ENCODE results near the gene THEM4.
"Not testable (repeated sequence)": the region's sequence is repeated elsewhere in the genome, so short reads cannot be mapped to it uniquely, and the experiment has no call there.

THEM4 gene

DNA sequence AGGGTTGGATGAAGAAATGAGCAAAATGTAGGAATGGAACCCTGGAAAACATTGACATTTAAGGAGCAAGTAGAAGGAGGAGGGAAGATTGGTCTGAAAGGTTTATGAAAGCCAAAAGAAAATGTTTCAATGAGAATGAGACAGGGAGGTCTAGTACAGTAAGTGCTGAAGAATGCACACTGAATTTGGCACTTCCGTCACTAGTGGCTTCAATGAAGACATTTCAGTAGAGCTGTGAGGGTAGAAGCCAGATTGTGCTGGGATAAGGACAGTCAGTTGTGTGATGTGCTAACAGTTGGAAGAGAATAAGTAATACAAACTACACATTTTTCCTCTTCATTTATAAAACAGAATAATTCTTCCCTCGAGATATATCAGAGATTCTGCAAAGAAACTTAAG is 17.1 kb downstream of the THEM4 start:
- no peak for DNase-seq

DNA sequence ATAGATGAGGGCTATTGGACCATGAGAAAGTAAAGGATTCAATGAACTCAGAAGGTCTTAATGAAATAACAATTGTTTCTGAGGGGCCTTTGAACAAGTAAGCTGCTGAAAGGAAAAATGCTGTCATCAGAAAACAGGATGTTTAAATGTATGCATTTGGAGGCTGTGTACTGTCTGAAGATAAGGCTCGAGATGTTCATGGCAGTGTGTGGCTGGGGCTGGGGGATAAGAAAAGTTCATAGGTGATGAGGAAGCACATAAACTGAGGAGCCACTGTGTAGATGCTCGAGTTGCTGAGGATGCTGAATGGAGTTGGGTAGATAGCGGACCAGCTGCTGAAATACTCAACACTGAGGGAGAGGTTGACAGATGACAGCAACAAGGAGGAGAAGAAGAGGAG is 17.8 kb downstream of the THEM4 start:
- no peak for DNase-seq

DNA sequence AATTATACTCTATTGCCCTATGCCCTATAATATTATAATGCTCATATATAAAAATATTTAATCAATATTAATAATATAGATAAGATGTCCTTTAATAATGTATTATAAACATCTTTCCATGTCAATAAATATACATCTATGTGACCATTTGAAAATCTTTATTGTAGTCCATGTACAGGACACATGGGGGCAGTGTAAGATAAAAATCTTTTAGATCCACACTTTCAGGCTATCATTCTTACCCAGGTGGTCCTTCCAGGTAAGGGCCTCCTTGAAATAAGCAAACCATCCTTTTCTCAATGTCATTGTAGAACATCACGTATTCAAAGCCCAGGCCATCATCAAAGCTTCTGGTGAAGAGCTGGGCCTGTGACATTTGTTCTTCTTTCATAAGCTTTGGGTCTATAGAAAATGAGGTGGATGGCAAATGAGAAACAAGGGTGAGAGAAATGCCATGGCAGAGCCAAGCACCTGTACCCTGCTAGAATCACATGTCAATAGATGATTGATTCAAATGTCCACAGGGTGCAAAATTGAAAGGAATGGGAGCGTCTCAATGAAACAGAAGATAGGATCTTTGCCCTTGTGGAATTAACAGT is 20.2 kb downstream of the THEM4 start:
- DNase-seq: no peak

DNA sequence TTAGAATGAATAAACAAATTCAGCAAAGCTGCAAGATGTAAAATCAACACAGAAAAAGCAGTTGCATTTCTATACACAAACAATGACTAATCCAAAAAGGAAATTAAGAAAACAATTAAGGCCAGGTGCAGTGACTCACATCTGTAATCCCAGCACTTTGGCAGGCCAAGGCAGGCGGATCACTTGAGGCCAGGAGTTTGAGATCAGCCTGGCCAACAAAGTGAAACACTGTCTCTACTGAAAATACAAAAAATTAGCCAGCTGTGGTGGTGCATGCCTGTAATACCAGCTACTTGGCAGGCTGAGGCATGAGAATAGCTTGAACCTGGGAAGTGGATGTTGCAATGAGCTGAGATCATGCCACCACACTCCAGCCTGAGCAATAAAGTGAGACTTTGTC is 22.3 kb downstream of the THEM4 start:
- no peak for DNase-seq

DNA sequence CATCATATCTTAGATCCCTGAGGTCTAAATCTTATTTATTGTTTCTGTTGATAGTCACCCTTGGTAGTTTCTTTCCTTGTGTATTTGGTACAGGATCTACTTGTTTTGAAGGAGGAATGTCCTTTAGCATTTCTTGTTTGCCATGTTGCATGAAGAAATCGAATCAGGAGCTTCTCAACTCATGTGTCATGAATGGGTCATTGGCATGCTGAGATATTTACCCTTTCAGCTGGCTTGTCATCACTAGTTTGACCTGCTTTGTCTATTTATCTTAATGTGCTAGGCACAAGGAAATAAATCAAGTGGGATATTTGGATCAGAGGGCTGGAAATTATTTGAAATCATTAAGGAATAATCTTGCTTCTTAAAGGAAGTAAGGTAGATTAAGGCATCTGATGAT is 23.8 kb downstream of the THEM4 start:
- no peak for DNase-seq

DNA sequence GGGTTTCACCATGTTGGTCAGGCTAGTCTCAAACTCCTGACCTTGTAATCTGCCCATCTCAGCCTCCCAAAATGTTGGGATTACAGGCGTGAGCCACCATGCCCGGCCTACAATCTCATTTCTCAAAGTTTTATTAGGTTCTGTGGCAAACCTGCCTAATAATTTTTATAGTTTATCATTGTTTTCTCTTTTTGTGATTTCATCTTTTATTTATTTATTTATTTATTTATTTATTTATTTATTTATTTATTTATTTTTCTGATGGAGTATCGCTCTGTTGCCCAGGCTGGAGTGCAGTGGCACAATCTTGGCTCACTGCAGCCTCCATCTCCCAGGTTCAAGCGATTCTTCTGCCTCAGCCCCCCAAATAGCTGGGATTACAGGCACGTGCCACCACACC is 24.4 kb downstream of the THEM4 start:
- not testable (repeated sequence) for DNase-seq

DNA sequence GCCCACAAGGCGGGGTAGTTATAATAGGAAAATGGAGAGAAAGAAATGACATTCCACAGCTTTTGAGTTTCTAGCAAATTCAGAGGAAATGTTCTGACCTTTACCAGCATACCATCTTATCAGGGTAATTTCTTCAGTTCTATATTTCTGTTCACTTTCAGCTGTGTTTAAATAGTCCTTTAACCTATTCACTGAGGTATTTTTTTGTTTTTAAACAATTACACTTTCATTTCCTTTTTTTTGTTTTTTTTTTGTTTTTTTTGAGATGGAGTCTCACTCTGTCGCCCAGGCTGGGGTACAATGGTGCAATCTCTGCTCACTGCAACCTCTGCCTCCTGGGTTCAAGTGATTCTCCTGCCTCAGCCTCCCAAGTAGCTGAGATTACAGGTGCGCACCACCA is 24.9 kb downstream of the THEM4 start:
- not testable (repeated sequence) for DNase-seq

DNA sequence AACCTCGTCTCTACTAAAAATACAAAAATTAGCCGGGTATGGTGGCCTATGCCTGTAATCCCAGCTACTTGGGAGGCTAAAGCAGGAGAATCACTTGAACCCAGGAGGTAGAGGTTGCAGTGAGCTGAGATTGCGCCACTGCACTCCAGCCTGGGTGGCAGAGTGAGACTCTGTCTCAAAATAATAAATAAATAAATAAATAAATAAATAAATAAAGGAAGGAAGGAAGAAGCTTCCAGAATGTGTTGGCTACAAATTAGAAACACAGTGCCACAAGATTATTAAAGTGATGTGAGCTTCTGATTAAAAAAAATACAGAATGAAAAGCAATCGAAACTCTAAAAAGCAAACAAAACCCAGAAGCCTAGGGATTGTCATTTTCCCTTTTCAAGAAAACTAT is 25.4 kb downstream of the THEM4 start:
- DNase-seq: not testable (repeated sequence)

DNA sequence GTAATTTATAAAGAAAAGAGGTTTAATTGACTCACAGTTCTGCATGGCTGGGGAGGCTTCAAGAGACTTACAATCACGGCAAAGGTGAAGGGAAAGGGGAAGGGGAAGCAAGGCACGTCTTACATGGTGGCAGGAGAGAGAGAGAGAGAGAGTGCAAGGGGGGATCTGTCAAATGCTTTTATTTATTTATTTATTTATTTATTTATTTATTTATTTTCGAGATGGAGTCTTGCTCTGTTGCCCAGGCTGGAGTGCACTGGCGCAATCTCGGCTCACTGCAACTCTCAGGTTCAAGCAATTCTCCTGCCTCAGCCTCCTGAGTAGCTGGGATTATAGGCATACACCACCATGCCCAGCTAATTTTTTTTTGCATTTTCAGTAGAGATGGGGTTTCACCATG is 26.4 kb downstream of the THEM4 start:
- not testable (repeated sequence) for DNase-seq

DNA sequence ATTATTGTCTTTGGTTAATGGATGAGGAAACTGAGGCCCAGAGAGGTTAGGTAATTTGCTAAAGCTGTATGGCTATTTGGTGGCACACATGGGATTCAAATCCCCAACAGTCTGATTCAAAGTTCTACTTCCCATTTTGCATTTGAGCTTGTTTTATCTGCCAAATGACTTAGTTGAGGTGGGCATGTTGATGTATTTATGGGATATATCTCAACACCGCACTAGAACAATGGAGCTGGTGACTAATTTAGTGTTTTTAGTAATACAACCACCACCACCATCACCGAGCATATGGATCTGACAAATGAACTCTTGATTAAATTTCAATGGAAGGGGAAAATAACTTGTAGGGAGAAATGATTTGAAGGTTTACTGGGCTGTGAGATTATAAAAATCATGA is 26.8 kb downstream of the THEM4 start:
- DNase-seq: no peak

DNA sequence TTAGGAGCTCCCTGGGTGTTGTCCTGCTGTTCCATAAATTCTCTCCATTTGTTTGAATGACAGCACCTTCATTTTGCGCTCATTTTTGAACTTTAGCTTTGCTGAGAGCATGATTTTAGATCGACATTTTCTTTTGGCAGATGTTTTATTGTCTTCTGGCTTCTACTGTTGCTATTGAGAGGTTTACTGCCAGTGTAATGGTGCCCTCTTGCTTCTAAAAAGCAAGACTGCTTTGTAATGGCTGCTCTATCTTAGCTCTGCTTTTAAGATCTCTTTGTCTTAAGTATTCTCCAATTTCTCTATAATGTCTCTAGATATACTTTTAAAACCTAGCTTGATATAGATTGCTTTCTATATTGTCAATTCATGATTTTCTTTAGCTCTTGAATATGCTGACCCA is 27.8 kb downstream of the THEM4 start:
- DNase-seq: no peak

DNA sequence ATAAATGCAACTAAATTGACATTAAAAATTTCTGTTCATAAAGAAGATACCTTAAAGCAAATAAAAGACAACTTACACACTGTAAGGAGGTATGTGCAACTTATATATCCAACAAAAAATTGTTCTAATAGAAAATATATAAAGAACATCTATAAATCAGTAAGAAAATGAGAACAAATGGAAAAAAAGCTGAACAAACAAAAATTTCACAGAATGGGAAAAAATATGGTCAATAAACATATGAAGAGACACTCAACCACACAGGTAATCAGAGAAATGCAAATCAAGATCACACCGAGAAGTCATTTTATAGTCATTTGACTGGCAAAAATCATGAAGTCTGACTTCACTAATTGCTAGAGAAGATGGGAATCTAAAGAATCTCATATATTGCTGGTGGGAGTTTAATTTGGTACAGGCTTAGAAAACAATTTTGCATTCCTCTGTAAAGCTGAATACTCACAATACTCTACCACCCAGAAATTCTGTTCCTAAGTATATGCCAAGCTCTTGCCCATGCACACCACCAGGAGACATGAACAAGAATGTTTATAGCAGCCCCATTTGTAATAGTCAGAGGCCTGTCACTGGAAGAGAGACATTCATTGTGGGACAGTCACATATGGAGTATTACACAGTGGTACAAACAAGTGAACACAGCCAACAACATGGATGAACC is 33.8 kb downstream of the THEM4 start:
- DNase-seq: no peak

DNA sequence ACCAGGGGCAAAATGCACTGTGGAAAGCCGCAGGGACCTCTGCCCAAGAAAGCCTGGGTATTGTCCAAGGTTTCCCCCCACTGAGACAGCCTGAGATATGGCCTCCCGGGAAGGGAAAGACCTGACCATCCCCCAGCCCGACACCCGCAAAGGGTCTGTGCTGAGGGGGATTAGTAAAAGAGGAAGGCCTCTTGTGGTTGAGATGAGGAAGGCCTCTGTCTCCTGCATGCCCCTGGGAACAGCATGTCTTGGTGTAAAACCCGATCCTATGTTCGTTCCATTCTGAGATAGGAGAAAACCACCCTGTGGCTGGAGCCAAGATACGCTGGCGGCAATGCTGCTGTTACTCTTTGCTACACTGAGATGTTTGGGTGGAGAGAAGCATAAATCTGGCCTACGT is 36.5 kb downstream of the THEM4 start:
- not testable (repeated sequence) for DNase-seq

DNA sequence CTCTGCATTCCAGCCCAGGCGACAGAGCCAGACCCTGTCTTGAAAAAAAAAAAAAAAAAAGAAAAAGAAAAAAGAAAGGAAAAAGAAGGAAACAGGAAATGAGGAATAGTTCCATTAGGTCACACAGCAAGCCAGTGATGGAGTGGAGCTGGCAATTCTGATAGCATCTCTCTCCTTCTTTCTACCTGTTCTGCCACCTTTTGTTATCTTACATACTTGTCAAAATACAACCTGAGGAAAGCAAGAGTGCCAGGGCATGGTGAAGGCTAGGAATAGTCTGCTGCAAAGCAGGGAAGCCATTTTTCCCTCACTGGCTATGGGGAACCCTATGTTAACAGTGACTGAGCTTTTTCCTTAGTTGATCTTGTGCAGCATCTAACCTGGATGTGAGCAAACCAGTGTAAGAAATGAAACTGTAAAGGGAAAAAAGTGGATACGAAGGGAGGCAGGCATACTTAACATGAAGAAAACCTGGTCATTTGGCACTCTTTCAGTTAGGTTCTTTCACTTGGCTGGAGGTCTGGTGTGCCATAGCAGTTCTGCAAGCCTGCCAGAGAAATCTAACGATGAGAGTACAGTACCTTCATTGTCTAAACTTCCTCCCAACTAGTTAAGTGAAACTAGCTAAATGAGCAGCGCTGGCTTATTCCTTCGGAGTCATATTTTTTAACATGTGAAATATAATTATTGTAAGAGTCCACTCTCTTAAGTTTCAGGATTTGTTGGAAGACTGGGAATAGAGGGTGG is 37.9 kb downstream of the THEM4 start:
- no peak for DNase-seq

DNA sequence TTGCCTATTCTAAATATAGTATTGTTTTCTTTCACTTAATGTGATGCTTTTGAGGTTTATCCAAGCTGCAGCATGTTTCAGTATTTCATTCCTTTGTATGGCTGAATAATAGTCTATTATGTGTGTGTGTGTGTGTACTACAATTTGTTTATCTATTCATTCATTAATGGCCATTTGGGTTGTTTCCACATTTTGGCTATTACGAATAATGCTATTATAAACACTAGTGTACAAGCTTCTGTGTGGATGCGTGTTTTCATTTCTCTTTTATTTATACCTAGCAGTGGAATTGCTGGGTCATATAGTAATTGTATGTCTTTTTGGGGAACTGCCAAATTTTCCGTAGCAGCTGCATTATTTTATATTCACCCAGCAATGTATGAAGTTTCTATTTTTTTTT is 40.8 kb downstream of the THEM4 start:
- no peak for DNase-seq

DNA sequence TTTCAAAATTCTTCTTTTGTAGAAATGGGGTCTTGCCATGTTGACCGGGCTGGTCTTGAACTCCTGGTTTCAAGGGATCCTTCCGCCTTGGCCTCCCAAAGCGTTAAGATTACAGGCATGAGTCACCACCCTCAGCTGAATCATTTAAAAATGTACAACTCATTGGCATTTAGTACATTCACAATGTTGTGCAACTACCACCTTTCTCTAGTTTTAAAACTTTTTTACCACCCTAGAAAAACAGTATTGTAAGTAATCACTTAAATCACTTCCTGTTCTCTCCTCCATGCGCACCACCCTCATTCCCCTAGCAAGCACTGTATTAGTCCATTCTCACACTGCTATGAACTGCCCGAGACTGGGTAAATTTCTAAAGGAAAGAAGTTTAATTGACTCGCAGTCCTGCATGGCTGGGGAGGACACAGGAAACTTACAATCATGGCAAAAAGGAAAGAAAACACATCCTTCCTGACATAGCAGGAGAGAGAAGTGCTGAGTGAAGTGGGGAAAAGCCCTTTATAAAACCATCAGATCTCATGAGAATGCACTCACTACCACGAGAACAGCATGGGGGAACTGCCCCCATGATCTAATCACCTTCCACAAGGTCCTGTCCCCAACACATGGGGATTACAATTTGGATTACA is 41.4 kb downstream of the THEM4 start:
- DNase-seq: no peak

DNA sequence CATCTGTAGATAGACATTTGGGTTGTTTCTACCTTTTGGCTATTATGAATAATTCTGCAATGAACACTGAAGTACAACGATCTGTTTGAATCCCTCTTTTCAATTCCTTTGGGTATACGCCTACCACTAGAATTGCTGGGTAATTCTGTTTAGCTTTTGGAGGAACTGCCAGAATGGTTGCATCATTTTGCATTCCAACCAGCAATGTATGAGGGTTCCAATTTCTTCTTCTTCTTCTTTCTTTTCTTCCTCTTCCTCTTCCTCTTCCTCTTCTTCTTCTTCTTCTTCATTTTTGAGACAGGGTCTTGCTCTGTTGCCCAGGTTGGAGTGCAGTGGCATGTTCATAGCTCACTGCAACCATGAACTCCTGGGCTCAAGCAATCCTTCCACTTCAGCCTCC is 42.0 kb downstream of the THEM4 start:
- no peak for DNase-seq

DNA sequence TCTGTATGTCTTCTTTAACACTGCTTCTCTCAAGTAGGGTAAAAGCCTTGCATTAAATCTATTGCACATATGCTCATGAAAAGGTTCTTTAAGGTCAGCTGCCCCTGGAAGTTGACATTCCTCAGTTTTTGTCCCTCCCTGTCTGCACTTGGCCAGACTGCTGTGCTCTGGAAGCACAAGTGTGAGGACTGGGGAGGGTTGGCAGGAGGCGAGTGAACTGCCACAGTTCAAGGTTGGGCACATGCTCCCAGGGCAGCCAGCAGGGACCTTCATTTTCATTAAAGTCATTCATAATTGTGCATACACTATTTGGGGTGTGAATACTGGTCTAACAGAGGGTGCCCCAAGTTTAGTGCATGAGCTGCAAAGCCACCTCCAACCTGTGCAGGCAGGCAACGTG is 44.9 kb downstream of the THEM4 start:
- DNase-seq: no peak

DNA sequence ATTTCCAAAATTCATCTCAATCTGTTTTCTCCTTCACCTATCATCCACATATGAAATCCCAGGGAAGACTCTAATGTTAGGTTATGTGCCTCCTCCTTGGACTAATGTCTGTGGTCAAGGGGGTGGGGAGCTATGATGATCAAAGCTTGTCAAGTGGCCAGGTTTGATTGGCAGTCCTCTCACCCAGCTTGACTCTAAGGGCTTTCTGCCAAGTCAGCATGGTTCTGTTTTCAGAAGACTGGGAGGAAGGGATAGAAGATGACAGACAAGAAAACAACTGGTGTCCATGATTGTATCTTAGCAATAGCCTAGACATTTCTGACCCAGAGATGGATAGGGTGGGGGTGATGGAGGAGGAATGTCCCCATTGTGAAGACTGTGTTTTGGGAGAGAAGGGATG is 46.7 kb downstream of the THEM4 start:
- DNase-seq: no peak

DNA sequence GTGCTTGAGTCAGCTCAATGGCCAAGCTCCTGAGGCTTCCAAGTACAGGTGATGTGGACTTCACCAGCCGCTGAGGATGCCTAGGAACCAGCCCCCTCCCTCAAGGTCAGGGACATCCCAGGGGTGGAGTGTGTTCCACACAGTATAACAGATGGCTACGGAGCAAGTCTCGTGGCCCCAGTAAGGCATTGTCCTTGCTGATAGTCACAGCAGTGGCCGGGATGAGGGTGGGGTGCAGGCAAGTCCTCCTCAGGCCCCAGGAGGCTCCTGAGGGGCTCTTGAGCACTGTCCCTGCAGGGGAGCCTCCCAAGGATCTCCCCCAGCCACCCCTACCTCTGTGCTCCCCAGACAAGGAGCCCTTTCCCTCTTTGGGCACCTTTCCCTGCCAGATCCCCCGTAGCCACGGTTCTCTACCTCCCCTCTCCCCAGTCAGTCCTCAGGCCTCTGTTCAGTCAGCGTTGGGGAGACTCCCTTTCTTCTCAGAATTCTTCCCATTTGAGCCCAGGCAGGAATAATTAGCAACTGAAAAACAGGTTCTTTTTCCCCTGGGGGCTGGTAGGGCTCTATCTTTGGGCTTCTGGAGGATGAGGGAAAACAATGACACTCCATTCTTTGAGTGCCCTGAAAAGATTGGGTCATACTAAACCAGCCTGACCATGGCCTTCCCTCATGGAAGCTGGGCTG is 48.7 kb downstream of the THEM4 start:
- no peak for DNase-seq

DNA sequence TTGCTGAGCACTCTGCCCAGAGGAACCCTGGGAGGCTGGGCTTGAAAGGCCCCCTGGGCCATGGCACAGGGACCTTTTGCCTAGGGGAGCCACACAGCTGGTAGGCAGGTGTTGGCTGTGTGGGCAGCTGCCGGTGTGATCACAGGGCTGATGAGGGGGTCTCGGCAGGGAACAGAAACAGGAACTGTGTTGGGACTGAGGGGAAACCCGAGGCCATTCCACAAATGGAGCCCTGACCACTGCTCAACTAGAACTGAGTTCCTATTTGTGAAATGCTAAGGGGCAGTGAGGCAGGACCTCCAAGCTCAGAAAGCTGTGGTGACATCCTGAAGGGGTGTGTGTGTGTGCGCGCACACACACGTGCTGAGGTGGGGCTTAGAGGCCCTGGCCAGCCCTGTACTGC is 49.4 kb downstream of the THEM4 start:
- DNase-seq: no peak

DNA sequence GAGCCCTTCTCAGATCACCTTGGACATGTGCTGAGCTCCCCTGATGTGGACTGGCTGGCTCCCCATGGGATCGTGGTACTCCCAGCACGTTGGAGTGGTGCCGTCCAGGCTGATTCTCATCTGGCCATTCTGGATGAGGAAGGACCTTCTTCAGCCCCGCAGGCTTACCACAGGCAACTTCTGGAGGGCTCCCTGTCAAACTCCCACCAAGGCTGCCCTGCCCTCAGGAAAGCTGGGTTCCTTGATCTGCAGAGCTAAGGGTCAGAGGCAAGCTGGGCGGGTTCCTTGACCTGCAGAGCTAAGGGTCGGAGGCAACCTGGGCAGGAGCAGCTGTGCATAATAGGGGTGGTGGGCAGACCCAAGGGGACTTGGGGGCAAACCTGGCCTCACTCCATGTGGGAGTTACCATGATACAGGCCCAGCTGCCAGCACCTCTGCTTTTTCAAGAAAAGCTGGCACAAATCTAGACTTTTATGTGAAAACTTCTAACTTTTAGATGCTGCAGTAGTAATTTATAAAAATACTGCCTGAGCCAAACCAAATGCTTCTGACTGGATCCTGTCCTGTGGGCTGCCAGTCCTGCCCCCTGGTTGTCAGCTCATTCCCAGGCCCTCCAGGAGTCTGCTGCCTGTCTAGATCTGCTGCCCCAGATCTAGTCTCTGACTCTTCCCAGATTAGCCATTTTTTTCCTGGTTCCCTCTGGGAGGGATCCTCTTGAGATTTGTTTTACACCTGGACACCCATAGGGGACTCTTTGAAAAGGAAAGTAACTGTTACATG is 50.2 kb downstream of the THEM4 start:
- DNase-seq: no peak

Measured in GF-D8 (cell line).